ENCODE results near the gene CRPPA. TPM values are rescaled to one million over a fixed set of nuclear protein-coding genes. Genes with fewer than 3 reads are reported as not detected.

Gene CRPPA
- total RNA-seq, 1 donor from 2014 or later, result 2.9 TPM

DNA sequence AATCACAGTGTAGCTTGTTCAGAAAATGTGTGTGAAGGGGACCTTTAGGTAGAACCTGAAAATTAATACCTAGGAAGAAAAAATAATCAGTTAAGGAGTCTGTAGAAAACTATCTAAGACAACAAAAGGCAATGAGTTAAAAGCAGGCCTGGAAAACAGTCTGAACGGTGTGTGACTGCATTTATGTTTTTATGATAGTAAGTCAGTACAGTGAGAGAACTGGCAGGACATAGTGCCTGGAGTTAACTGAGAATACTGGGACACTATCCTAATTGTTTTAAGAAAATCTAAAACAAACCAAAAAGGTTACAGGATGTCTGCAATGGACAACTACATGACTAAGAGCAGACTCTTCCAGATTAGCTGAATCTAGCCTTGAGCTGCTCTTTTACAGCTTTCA, 17.9 kb downstream of the CRPPA start:
- DNase-seq (ENCODE audit: extremely low spot score, unreplicated experiment), result no peak
- no peak overlapping the region for H3K4me3 Mint-ChIP-seq
- no peaks in the 10 kb centered on the region for H3K27me3 Mint-ChIP-seq
- TF ChIP-seq, protein P1, sequence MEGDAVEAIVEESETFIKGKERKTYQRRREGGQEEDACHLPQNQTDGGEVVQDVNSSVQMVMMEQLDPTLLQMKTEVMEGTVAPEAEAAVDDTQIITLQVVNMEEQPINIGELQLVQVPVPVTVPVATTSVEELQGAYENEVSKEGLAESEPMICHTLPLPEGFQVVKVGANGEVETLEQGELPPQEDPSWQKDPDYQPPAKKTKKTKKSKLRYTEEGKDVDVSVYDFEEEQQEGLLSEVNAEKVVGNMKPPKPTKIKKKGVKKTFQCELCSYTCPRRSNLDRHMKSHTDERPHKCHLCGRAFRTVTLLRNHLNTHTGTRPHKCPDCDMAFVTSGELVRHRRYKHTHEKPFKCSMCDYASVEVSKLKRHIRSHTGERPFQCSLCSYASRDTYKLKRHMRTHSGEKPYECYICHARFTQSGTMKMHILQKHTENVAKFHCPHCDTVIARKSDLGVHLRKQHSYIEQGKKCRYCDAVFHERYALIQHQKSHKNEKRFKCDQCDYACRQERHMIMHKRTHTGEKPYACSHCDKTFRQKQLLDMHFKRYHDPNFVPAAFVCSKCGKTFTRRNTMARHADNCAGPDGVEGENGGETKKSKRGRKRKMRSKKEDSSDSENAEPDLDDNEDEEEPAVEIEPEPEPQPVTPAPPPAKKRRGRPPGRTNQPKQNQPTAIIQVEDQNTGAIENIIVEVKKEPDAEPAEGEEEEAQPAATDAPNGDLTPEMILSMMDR (conservative IDR thresholded peaks at IDR 0.05), result no peak
- peaks cover 22% of the 10 kb centered on the region for H3K9me3 Mint-ChIP-seq
- H3K4me1 Mint-ChIP-seq (ENCODE audit: unreplicated experiment), result no peaks in the 10 kb centered on the region
- peaks cover 7% of the 10 kb centered on the region for H3K36me3 Mint-ChIP-seq
- H3K27ac Mint-ChIP-seq, result no peak overlapping the region

DNA sequence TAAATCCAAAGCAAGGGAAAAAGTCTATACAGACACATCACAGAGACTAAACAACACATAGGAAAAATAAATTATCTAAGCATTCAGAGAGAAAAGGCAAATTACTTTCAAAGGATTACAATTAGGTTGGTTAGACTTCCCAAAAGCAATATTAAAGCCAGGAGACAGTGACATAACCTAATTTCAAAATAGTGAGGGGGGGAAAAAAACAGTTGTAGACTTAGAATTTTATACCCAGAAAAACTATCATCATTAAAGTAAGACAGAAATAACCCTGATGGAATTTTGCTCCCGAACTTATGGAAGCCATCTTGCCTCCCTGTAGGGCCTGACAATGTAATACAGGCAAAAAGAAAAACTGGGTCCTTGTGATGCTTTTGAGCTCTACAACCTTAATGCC, 18.4 kb downstream of the CRPPA start:
- Mint-ChIP-seq H3K27me3 (no peaks in the 10 kb centered on the region), H3K36me3 (peaks cover 7% of the 10 kb centered on the region), H3K4me3 (no peak overlapping the region), H3K27ac (no peak overlapping the region), H3K9me3 (peaks cover 22% of the 10 kb centered on the region), H3K4me1 (ENCODE audit: unreplicated experiment) (no peaks in the 10 kb centered on the region)
- TF ChIP-seq, protein P1 (conservative IDR thresholded peaks at IDR 0.05), result no peak
- no peak for DNase-seq (ENCODE audit: extremely low spot score, unreplicated experiment)

DNA sequence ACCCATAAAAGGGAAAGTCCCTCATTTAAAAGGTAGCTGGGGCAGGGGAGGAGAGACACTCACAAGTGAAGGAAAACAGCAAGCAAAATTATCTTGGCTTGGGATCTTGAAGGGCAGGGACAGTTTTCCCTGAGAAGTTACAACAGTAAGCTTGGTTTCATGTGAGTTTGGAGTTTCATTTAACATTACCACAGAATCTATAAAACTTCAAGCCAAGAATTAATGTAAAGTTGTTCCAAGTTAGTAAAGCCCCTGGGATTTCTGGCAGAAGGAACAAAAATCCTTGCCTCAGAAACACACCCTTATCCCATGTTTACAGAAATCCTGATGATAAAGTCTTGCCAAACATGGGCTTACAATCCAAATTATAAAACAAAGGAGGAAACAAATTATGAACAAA, 19.2 kb downstream of the CRPPA start:
- no peak overlapping the region for H3K4me3 Mint-ChIP-seq
- TF ChIP-seq, protein P1 (conservative IDR thresholded peaks at IDR 0.05), result no peak
- no peaks in the 10 kb centered on the region for H3K27me3 Mint-ChIP-seq
- no peak for DNase-seq (ENCODE audit: extremely low spot score, unreplicated experiment)
- H3K36me3 Mint-ChIP-seq, result peaks cover 10% of the 10 kb centered on the region
- H3K9me3 Mint-ChIP-seq, result peaks cover 22% of the 10 kb centered on the region
- H3K27ac Mint-ChIP-seq, result no peak overlapping the region
- H3K4me1 Mint-ChIP-seq (ENCODE audit: unreplicated experiment), result no peaks in the 10 kb centered on the region

DNA sequence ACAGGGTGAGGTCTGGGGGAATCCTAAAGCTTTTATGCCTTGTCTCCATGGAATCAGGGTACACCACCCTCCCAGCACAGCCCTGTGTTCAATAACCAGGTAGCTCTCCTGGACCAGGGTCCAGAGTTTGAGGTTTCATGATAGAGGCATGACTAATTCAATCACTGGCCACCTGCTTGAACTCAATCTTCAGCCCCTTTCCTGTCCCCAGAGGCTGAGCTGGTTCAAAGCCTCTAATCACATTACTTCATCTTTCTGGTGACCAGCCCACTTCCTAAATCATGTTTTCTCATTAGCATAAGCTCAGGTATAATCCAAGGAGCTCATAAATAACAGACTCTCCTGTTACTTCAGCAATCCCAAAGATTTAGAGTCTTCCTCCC, 20.5 kb downstream of the CRPPA start:
- no peaks in the 10 kb centered on the region for H3K4me1 Mint-ChIP-seq (ENCODE audit: unreplicated experiment)
- H3K27me3 Mint-ChIP-seq, result no peaks in the 10 kb centered on the region
- no peak for DNase-seq (ENCODE audit: extremely low spot score, unreplicated experiment)
- TF ChIP-seq, protein P1 (conservative IDR thresholded peaks at IDR 0.05), result no peak
- no peak overlapping the region for H3K4me3 Mint-ChIP-seq
- peaks cover 29% of the 10 kb centered on the region for H3K9me3 Mint-ChIP-seq
- H3K27ac Mint-ChIP-seq, result no peak overlapping the region
- H3K36me3 Mint-ChIP-seq, result peaks cover 18% of the 10 kb centered on the region

DNA sequence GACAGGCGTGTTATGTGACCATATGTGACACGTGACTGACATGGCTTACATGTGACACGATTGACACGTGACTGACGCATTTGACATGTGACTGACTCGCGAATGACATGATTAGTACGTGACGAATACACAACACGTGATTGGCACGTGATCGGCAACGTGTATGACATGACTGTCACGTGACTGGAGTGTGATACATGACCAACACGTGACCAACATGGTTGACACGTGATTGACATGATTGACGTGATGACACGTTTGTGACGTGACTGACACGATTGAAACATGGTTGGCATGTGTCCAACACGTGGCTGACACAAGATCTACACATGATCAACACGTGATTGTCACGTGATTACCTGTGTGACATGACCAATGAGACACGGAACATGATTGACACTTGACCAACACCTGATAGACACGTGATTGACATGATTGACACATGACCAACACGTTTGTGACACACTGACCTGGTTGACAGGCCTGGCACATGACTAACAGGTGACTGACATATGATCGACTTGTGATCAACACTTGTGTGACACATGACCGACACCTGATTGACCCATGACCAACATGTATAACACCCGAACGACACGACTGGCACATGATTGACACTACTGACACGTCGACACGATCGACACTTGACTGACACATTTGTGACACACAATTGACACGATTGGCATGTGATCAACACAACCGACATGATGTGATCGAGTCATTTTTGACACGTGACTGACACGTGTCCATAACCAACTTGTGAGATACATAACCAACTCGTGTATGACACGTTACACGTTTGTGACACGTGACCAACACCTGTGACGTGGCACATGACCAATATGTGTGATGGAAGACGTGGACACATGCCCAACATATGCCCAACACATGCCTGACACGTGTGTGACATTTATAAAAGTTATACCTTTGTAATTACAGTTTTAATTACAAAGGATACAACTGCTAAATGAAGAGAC, 21.1 kb downstream of the CRPPA start:
- Mint-ChIP-seq H3K27me3 (no peaks in the 10 kb centered on the region), H3K36me3 (peaks cover 18% of the 10 kb centered on the region), H3K4me1 (ENCODE audit: unreplicated experiment) (no peaks in the 10 kb centered on the region), H3K4me3 (no peak overlapping the region), H3K9me3 (peaks cover 29% of the 10 kb centered on the region), H3K27ac (no peak overlapping the region)
- no peak for DNase-seq (ENCODE audit: extremely low spot score, unreplicated experiment)
- TF ChIP-seq, protein P1 (conservative IDR thresholded peaks at IDR 0.05), result no peak
